Tibial artery (tissue), 4 donors: ENCODE measurements around the gene RGS19.

Source experiments
- DNase-seq, 2 donors: peaks; one replicate each; pipeline ENCODE4 v3.0.0-alpha.2; 2019
- H3K27ac ChIP-seq, 2 donors: fragments of 200-600 bp; sonication (generic) in 1 of 2; 1 replicate in 1 of 2; 2 replicates in 1 of 2; pipeline ENCODE4 v1.5.1; 2018 to 2019; ENCODE audit warnings: mild to moderate bottlenecking in 1 of 2
- H3K27me3 ChIP-seq, 2 donors: fragments of 200-600 bp; sonication (generic) in 1 of 2; one replicate each; pipeline versions ENCODE4 v1.5.1 to v1.6.0; 2016 to 2019
- H3K36me3 ChIP-seq, 3 donors: fragments of 200-600 bp; sonication (generic) in 2 of 3; one replicate each; pipeline ENCODE4 v1.5.1; 2016 to 2019; ENCODE audit warnings: mild to moderate bottlenecking in 2 of 3
- H3K4me1 ChIP-seq, 4 donors: fragments of 200-600 bp; sonication (generic) in 2 of 4; 1 replicate in 3 of 4; 2 replicates in 1 of 4; pipeline ENCODE4 v1.5.1; 2016 to 2019
- H3K4me3 ChIP-seq, 2 donors: fragments of 200-600 bp; sonication (generic) in 1 of 2; 1 replicate in 1 of 2; 2 replicates in 1 of 2; pipeline ENCODE4 v1.5.1; 2018 to 2019; ENCODE audit warnings: mild to moderate bottlenecking in 2 of 2
- H3K9me3 ChIP-seq, 3 donors: fragments of 200-600 bp; sonication (generic) in 1 of 3; one replicate each; pipeline ENCODE4 v1.5.1; 2016 to 2019
- CTCF ChIP-seq, 2 experiments: fragments of 200-600 bp in 1 of 2; fragments of 450-650 bp in 1 of 2; IDR thresholded peaks; one replicate each; pipeline ENCODE4 v1.5.1; 2017 to 2019; ENCODE audit warnings: antibody characterized with exemption in 2 of 2, mild to moderate bottlenecking in 1 of 2, moderate library complexity in 1 of 2
- intact Hi-C: fragments of 100-400 bp; cut with DNase I; formaldehyde crosslinking; loops from one replicate; pipeline ENCODE4 v1.15.0; 2023; ENCODE audit warnings: low total_unique reads

The RGS19 gene

GRCh38 chr20:64113444-64113775 lies 34.1 kb upstream of the RGS19 start:
- no peaks in the 10 kb centered on the region for H3K9me3 ChIP-seq
- peak in 1 of 2 donors; percentile 48 for DNase-seq
- H3K27ac ChIP-seq: no peak overlapping the region

GRCh38 chr20:64112691-64113443 lies 33.5 kb upstream of the RGS19 start:
- no peak overlapping the region for H3K27ac ChIP-seq
- H3K4me3 ChIP-seq: no peak overlapping the region
- intact Hi-C loops: no loop called here
- no peaks in the 10 kb centered on the region for H3K4me1 ChIP-seq
- no peaks in the 10 kb centered on the region for H3K36me3 ChIP-seq
- H3K9me3 ChIP-seq: no peaks in the 10 kb centered on the region
- H3K27me3 ChIP-seq: peaks cover 0 to 26% of the 10 kb centered on the region in 2 donors
- TF ChIP-seq CTCF (IDR thresholded peaks at IDR 0.05): no peak
- DNase-seq: peak in 1 of 2 donors; percentile 46

More at GRCh38 chr20:64113444-64113775, 34.1 kb upstream of the RGS19 start:
- no peaks in the 10 kb centered on the region for H3K36me3 ChIP-seq
- intact Hi-C loops: no loop called here
- H3K4me1 ChIP-seq: no peaks in the 10 kb centered on the region
- H3K27me3 ChIP-seq: peaks cover 0 to 21% of the 10 kb centered on the region in 2 donors
- no peak overlapping the region for H3K4me3 ChIP-seq
- TF ChIP-seq CTCF (IDR thresholded peaks at IDR 0.05): no peak

- intact Hi-C loops: no loop called here
- H3K4me3 ChIP-seq: no peak overlapping the region
- no peaks in the 10 kb centered on the region for H3K36me3 ChIP-seq
- TF ChIP-seq CTCF (IDR thresholded peaks at IDR 0.05): no peak
- no peak overlapping the region for H3K27ac ChIP-seq
- DNase-seq: peak in 1 of 2 donors; percentile 48
- H3K27me3 ChIP-seq: peaks cover 0 to 32% of the 10 kb centered on the region in 2 donors
- no peaks in the 10 kb centered on the region for H3K9me3 ChIP-seq
- H3K4me1 ChIP-seq: no peaks in the 10 kb centered on the region
Measured at GRCh38 chr20:64111841-64112641, 32.7 kb upstream of the RGS19 start.

GRCh38 chr20:64110411-64111068 lies 31.2 kb upstream of the RGS19 start:
- H3K4me1 ChIP-seq: no peaks in the 10 kb centered on the region
- H3K9me3 ChIP-seq: no peaks in the 10 kb centered on the region
- H3K27me3 ChIP-seq: peaks cover 0 to 33% of the 10 kb centered on the region in 2 donors
- H3K4me3 ChIP-seq: no peak overlapping the region
- no peak for TF ChIP-seq CTCF (IDR thresholded peaks at IDR 0.05)
- no peak overlapping the region for H3K27ac ChIP-seq
- intact Hi-C loops: no loop called here
- peak in 1 of 2 donors; percentile 48 for DNase-seq
- H3K36me3 ChIP-seq: no peaks in the 10 kb centered on the region

GRCh38 chr20:64109831-64110391 lies 30.6 kb upstream of the RGS19 start:
- intact Hi-C loops: no loop called here
- peak in 1 of 2 donors; percentile 41 for DNase-seq
- no peaks in the 10 kb centered on the region for H3K4me1 ChIP-seq

More at GRCh38 chr20:64109831-64110391, 30.6 kb upstream of the RGS19 start:
- no peak for TF ChIP-seq CTCF (IDR thresholded peaks at IDR 0.05)
- Histone ChIP-seq H3K9me3 (no peaks in the 10 kb centered on the region), H3K36me3 (no peaks in the 10 kb centered on the region), H3K4me3 (no peak overlapping the region), H3K27ac (no peak overlapping the region), H3K27me3 (peaks cover 0 to 35% of the 10 kb centered on the region in 2 donors)
